ENCODE data around the gene OMA1.
"Not testable (repeated sequence)": the region's sequence is repeated elsewhere in the genome, so short reads cannot be mapped to it uniquely, and the experiment has no call there.

DNA sequence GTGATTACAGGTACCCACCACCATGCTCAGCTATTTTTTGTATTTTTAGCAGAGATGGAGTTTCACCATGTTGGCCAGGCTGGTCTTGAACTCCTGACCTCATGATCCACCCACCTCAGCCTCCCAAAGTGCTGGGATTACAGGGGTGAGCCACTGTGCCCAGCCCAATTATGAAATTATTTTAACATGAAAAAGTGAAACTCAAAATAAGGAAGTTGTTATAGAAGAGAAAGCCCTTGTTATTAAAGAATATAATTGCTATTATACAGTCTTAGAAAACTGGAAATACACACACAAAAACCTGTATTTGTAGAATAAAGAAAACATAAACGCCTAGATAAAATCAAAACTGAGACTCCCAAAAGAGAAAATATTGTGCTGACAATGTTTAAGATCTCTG, 14.7 kb downstream of the OMA1 start:
- not testable (repeated sequence) for TF ChIP-seq L3MBTL2 (conservative IDR thresholded peaks at IDR 0.05); ELF4 (IDR thresholded peaks at IDR 0.05); SP1 (IDR thresholded peaks at IDR 0.05); BHLHE40 (IDR thresholded peaks at IDR 0.05; ENCODE audit: borderline replicate concordance); TARDBP (IDR thresholded peaks at IDR 0.05); FOXM1 (IDR thresholded peaks at IDR 0.05; ENCODE audit: borderline replicate concordance); CTBP1 (IDR thresholded peaks at IDR 0.05; ENCODE audit: borderline replicate concordance); FOXK2 (IDR thresholded peaks at IDR 0.05); SUZ12 (IDR thresholded peaks at IDR 0.05); HDGF (IDR thresholded peaks at IDR 0.05; ENCODE audit: borderline replicate concordance); ARNT (IDR thresholded peaks at IDR 0.05); NFRKB (IDR thresholded peaks at IDR 0.05)
- TF ChIP-seq, protein P1, sequence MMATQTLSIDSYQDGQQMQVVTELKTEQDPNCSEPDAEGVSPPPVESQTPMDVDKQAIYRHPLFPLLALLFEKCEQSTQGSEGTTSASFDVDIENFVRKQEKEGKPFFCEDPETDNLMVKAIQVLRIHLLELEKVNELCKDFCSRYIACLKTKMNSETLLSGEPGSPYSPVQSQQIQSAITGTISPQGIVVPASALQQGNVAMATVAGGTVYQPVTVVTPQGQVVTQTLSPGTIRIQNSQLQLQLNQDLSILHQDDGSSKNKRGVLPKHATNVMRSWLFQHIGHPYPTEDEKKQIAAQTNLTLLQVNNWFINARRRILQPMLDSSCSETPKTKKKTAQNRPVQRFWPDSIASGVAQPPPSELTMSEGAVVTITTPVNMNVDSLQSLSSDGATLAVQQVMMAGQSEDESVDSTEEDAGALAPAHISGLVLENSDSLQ (IDR thresholded peaks at IDR 0.05): not testable (repeated sequence)
